Activated effector memory CD4-positive, alpha-beta T cell treated with Interleukin-2 at 50 U/mL for 16 hours (primary cell): ENCODE results near the gene VARS2.
"Not testable (repeated sequence)": the region's sequence is repeated elsewhere in the genome, so short reads cannot be mapped to it uniquely, and the experiment has no call there.

ENCODE experiments used
- DNase-seq: peaks from one replicate; pipeline ENCODE4 v3.0.0-alpha.2; 2020

VARS2 gene

GRCh38 chr6:30966154-30966553 is 52.1 kb downstream of the VARS2 start:
- no peak for DNase-seq

GRCh38 chr6:30969171-30969570 is 55.1 kb downstream of the VARS2 start:
- not testable (repeated sequence) for DNase-seq

- DNase-seq, result no peak
Measured at GRCh38 chr6:30970946-30971345, 56.9 kb downstream of the VARS2 start.

DNA sequence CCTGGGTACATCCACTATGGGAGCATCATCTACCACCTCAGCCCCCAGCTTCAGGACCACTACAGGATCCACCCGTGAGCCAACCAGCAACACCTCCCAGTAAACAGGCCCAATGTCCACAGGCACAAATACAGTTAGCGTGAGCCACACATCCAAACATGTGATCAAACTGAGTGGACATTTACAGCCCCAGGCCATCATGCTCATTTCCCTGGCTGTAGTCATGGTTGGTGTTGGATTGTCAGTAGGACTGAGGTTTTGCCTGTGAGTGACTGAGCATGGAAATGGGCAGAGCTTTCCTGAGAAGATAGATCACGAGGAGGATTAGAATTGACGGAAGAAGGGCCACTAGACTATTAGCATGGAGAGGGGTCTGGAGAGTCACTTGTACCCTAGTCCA is 58.8 kb downstream of the VARS2 start:
- no peak for DNase-seq

- no peak for DNase-seq
Measured at GRCh38 chr6:30974490-30975252, 60.6 kb downstream of the VARS2 start.
